ENCODE results near the gene HOXC9.

The HOXC9 gene

DNA sequence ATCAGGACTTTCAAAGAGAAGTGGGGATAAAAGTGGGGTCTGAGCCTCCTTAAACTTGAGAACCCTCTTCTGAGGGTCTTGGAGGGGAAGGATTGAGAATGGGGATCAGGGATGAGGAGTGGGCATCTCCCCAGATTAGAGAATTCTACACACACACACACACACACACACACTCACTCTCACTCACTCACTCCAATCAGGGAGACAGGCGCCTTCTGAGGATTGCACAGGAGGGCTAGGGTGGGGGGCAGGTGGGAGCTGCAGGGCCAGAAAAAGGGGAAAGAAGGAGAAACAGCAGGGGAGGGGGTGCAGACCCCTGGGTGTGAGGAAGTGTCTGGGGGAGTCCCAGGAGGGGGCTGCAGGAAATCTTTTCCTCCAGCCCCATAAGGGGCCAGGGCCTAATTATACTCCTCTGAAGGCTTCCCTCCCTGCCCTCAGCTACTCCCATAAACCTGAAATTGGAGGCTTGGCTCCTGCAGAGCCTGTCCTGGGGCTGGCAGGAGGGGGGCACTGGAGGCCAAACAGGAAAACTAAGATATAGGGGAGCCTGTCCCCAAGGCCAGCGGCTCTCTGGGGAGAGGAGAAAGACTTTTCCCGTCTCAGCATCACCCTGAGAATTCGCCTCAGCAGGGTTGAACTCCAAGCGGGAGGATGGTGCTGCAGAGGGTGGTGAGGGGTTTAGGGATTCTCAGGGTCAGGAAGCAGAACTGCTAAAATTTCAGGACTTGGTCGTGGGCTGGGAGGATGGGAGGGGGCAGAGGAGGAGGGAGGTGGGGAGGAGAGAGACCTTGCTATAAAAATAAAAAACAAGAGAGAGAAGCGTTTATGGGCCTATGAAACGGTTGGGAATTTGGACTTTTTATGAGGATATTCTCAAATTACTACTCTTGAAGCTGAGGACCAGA lies 1.6 kb downstream of the HOXC9 start:
- DNase-seq (ENCODE audit: low read depth in 2 of 2) = no peak

DNA sequence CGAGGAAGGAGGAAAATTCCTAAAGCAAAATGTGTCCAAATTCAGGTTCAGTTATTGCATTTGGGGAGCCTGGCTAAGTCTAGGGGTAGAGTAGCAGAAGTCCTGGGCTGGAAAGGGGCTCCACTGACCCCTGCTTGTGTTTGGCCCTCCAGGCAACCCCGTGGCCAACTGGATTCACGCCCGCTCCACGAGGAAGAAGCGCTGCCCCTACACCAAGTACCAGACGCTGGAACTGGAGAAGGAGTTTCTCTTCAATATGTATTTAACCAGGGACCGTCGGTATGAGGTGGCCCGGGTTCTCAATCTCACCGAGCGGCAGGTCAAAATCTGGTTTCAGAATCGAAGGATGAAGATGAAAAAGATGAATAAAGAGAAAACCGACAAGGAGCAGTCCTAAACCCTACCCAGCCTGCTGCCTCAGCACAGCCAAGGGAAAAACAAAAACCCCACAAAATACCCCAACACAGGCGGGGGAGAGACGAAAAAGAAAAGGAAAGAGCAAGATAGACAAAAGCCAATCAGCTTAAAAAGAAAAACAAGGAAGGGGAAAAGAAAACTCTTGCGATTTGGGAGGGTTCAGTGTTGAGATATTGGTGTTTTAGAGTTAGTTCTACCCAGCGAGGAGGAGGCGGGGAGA lies 2.4 kb downstream of the HOXC9 start:
- DNase-seq (ENCODE audit: low read depth in 2 of 2) = no peak

DNA sequence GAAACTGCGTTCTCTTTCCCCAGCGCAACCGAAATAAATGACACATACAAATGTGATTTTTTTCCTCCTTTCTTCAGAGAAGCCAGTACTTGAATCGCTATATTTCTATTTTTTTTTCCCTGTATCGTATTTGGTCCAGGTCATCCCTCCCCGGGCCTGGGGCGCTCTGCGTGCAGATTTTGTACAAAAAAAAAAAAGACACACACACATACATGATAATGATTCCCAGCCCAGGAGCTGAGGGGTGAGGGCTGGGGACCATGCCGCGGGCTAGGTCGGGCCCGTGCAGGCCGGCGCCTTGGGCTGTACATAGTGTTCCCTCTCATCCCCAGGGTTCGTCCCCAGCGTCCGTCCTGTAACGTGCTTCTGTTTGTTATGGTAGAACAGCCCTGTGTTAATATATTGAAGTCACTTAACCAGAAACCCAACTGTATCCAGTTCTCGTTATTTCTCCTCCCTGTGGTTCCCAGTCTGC lies 3.0 kb downstream of the HOXC9 start:
- DNase-seq (ENCODE audit: low read depth in 2 of 2) = no peak

DNA sequence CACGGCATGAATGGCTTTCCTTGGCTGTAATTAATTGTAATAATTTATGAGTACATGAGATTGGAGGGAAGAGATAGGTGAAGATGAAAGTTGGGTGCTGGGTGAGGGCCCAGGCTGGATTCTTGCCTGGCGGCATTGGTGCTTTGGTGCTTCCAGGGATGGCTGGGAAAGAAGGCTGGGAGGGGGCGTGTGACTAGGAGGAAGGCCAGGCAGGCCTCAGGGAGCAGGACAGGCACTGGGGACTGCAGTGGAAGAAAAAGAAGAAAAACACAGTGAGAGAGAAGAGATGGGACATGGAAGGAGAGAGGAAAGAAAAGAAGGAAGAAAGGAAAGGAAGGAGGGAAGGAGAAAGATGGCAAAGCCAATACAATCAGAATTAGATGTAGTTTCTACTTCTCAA lies 3.7 kb downstream of the HOXC9 start:
- no peak for DNase-seq (ENCODE audit: low read depth in 2 of 2)

DNA sequence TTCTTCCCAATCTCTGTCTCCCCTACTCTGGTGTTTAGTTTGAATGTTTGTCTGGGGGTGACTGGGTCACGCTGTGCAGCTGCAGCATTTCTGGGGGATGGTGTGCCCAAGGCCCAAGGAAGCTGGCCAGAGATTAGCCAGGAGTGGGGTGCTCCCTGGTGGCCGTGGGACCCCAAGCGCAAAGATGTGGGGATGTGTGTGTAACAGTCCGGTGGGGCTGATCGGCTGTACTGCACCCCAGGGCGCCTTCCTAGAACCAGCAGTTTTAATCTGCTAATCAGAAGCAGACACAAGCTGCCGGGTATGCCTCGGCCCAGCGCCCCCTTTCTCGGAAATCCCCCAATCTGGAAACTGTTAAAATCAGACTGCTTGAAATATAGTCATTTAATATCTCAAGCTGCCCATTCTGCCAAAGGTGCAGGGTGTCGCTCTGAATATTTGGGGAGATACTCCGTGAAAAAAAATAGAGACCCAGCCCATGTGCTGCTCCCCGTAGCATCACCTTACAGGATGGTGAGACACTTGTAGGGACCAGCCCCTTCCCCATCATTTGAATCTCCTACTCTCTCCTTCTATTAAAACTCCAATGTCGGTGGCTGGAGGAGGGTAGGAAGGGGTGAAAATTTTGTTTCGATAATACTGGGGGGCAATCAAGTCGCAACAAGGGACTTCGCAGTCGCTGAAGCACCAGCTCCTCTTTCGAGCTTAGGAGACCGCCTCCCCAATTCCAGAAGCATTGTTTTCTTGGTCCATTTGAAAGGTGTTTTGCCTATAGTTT lies 4.3 kb downstream of the HOXC9 start:
- DNase-seq (ENCODE audit: low read depth in 2 of 2) = no peak

DNA sequence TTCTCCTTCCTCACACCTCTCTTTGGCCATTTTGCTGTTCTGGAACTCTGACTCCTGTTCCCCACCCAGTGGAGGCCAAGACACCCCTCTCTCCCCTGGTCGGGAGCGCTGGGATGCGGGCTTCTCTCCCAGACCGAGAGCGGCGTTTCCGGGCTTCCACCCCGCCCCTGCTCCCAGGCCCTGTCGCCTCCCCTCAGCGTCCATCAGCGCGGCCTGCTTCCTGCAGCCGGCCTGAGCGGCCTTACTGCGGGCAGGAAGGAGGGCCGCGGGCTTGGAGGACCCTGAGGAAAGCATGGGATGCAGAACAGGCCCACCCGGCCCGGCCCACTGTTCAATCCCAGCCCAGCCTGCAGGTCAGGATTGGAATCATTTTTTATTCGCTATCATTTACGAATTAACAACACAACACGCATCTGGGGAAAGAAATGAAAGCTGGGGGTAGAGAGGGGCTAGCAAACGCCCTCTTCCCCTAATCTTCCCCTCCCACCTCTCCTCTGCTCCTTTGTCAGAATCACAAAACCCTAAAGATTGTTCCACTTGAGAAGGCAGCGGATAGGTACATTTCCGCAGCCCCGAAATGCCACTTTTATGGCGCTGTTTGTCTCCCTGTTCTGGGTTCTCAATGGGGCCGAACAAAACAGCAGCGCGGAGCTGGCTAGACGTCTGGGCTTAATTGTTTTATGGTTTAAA lies 5.0 kb downstream of the HOXC9 start:
- DNase-seq (ENCODE audit: low read depth in 2 of 2) = no peak

DNA sequence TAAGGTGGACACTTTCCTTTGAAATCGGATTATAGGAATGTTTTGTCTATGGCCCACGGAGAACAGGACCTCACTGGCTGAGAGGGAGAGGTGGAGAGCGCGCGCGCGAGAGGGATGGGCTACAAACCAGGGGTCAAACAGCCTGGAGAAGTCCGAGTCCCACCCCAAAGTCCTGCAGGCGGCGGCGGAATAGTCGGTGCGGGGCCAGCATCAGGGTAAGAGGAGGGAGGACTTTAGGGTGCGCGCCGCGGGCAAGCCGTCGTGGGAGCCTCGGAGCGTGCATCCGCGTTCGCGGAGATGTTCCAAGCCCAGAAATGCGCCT lies 5.5 kb downstream of the HOXC9 start:
- no peak for DNase-seq (ENCODE audit: low read depth in 2 of 2)

DNA sequence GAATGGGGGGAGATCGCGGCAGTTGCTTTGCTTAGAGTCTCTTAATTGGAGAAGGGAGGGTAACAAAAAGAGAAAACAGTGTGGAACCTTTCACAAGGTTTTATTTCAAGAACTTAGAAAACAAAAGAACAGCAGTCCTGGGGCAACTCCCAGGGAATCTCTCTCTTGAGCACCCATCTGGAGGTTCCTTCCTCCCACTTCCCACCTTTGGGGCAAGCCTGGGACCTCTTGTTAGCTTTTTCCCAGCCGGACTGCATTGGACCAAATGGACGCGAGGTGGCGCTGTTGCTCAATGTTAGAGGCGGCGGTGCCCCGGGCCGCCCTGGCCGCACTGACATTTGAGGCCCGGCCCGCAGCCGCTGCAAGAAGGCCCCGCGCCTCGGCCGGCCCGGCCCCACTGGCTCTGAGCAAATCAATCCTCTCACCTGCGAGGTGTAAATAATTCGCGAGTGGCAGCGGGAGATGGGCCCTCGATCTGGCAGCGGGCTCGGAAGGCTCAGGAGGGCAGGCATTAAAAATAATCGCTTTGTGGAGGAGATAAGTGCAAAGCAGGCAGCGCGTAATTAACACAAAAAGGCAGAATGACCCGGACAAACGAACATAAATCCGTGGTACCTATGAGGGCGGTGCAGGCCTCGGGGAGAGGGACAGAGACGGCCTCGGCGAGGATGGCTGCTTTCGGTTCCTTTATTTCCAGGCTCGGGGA lies 6.0 kb downstream of the HOXC9 start:
- DNase-seq (ENCODE audit: low read depth in 2 of 2) = peak; percentile 84

DNA sequence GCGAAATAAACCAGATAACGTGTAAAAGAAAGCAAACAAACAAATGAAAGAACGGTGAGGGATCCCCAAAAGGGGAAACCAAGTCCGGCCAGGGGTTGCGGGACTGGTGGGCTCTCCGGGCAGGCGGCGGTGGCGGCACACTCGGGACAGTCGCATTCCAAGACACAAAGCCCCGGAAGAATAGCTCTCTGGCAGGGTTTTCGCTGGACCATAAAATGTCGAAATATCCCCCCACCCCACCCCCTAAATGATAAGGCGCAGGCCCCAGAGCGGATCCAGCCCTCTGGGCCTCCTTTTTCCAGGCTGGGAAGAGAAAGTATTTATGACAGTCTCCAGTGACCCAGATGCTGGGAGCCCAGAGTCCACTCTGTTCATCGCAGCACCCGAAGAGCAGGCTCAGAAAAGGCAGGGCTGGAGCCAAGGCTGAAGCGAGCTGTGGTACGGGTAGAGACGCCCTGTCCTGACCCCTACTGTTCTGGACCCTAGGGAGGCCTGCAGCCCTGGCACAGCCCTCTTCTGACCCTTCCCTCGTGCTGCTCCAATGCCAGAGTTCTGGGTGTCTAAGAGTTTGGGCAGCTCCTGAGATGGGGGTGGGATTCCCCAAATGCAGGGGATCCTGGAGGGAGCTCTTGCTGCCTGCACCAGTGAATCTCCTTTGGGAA lies 6.7 kb downstream of the HOXC9 start:
- DNase-seq (ENCODE audit: low read depth in 2 of 2) = no peak

DNA sequence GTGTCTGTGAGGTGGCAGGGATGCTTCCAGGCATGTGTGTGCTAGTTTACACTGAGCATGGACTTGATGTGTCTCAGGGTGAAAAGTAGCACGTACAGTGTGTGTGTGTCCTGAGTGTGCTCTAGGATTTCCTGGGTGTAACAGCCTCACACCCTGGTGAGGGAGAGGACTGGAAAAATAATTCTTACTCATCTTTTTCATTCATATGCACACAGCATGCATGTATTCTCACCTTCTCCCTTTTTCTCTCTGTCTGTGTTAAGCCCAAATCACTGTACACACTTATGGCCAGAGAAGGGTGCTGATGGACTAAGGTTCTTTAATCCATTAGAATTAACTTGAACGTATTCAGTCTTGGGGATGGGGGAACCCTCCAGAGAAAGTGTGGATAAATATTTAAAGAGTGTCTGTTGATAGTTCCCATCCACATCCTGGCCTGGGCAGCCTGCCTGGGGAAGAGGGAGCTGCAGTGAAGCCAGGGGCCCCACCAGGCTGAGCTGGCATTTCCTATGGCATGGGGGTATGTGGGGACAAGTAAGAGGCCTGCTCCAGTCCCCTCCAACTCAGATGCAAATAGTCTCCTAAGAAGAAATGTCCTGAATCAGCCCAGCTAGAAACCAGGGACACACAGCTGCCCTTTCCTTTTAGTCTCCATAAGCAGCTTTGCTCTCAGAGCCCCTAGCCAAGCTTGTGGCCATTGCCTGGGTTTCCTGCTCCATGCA lies 7.7 kb downstream of the HOXC9 start:
- no peak for DNase-seq (ENCODE audit: low read depth in 2 of 2)

DNA sequence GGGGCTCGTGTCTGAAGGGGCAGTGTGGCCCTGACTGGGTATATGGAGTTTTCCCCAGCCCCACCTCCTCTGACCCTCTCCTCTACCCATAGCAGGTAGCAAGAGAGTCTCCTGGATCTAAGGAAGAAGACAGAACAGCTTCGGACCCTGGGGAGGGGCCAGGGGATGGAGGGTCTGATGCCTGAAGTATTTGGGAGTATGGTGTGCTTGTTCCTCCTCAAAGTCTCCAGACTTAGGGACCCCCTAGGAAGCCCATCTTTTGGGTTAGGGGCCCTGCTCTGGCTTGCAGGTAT lies 8.2 kb downstream of the HOXC9 start:
- DNase-seq (ENCODE audit: low read depth in 2 of 2) = no peak

DNA sequence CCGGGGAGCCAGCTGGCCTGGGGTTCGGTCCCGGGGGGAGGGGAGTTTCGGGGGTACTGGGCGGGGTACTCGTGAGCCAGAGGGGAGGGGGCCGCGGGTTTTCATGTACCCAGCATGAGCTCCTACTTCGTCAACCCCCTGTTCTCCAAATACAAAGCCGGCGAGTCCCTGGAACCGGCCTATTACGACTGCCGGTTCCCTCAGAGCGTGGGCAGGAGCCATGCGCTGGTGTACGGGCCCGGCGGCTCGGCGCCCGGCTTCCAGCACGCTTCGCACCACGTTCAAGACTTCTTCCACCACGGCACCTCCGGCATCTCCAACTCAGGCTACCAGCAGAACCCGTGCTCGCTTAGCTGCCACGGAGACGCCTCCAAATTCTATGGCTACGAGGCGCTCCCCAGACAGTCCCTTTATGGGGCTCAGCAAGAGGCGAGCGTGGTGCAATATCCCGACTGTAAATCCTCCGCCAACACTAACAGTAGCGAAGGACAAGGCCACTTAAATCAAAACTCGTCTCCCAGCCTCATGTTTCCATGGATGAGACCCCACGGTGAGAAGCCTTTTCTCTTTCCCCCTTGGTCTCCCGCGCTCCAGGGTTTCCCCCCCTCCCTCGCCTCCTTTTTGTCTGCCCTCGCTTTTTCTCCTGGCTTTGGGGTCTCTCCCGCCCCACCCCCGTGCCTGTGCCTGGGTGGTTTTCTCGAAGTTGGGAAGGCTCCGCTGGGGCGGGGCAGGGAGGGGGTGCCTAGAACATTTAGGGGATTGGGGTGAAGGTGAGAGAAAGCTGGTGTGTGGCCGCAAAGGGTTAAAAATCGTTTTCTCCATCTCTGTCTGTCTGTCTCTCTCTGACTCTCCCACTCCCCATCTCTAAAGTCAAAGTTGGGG lies 9.5 kb downstream of the HOXC9 start:
- no peak for DNase-seq (ENCODE audit: low read depth in 2 of 2)

DNA sequence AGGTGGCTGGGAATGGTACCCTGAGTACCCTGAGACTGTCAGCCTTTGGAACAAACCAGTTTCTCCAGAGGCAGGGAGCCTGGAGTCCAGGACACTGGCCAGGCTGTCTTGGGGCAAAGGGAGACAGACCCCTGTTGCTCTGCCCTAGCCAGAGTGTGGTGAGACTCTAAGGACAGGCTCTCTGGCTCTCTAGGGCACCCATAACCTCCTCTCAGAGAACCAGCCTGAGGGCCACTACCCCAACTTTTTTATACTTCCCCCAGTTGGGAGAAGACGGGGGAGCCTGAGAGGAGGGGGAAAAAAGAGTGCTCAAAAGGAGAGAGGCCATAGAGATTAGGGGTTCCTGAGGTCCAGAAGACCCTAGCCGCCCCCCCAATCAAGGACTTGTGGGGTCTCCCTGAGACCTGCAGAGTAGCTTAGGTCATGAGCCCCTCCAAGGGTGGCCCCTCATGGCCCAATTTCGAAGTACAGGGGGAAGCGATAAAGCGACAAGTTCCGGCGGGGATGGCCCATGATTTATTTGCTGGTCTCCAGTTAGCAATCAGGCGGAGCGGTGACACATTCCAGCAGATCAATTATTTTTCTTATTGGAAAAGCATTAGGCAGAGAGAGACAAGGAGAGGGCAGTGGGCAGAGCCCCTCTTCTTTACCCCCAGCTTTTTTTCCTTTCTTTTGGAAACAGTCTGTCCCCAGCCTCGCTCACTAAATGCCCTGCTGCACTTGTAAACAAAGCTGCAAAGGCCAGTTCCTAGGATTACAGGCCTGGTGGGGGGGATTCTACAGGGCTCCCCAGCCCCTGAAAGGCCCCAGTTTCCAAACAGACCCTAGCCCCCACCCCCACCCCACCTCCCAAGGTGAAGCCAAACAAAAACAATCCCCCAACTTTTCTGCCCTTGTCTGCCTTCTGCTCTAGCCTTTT lies 10.4 kb downstream of the HOXC9 start:
- DNase-seq (ENCODE audit: low read depth in 2 of 2) = no peak

DNA sequence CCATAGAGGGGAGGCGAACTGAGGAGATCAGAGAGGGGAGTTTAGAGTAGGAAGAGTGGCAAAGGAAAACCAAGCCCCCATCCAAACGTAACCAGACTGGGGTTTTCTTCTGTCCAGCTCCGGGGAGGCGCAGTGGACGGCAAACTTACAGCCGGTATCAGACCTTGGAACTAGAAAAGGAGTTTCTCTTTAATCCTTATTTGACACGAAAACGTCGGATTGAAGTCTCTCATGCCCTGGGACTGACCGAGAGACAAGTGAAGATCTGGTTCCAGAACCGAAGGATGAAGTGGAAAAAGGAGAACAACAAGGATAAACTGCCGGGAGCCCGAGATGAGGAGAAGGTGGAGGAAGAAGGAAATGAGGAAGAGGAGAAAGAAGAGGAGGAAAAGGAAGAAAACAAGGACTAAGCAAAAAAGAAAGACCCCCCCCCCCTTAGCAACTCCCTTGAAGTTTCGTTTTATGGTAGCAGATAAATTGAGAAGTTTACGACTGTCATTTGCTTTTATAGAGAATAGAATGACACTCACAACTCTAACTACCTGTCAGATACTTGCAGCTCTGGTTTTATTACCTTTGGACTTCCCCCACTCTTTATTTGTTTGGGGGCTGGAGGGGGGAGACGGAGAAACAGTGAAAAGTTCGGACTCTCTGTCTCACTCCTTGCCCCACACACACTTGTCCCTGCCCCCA lies 11.2 kb downstream of the HOXC9 start:
- DNase-seq (ENCODE audit: low read depth in 2 of 2) = no peak

DNA sequence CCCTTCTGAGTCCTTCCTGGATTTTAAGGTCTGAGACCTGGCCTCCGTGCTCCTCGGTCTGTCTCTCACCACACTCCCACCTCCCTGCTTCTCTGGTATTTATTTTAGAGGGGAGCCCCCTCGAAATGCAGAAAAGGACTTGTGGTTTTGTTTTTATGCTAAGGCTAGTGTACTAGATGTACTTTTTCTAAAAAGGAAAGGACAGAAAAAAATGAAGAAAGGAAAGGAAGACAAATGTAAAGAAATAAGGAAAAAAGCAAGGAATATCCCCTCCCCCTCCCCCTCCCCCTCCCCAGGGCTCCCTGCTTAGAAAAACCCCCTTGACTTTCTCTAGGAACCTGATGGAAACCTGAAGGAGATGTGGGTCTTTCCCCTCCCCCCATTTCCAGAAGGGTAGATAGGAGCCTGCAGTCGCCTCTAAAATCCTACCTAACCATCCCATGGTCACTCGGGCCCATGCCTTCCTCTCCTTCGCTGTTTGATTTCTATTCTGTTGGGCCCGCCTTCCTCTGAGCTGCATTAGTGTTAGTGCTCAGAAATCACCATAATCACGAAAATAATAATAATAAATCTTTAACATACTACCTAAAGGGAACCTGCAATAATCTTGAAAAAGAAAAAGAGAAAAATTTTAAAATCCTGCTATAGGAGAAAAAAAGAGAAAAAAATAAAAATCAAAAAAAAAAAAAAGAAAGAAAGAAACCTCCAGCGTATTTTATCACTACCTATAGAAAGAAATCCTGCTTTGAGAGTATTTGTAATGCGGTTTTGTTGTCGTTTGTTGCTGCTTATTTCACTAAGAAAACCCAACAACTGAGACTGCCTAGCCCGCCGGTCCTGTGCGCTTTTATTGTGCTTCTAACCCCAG lies 11.9 kb downstream of the HOXC9 start:
- DNase-seq (ENCODE audit: low read depth in 2 of 2) = no peak

DNA sequence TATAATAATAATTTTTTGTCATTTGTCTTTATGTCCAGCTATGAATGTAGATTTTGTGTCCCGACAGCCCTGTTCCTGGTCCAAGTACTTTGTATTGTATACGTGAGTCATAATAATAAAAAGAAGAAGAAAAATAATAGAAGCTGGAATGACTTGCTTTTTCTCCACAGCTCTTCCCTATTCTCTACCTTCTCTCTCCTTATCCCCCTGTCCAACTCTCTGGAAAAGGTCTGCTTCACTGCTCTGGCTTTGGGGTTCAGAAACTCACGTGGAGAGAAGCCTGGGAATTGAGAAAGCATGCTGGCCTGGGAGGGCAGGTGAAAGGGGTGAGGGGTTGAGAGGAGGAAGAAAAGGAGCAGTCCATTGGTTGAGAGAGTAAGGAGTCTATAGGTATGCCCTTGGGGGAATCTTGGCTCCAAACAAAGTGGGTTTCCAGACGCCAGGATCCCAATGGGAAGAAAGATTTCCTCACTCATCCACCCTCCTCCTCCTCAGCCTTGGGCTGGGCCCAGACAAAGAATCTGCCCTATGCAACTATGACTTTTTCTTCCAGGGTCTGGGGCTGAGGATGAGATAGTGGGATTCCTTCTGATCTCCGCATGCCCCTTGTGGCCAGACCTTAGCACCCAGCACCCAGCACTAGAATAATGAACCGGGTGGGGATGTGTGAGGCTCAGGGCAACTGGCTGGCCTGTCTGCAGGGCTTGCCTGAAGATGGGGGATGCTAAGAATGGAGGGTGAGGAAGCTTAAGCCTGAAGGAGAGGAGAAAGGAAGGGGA lies 12.9 kb downstream of the HOXC9 start:
- DNase-seq (ENCODE audit: low read depth in 2 of 2) = no peak
